Measurements from ENCODE around the gene RRAD.
"Not testable (repeated sequence)": the region's sequence is repeated elsewhere in the genome, so short reads cannot be mapped to it uniquely, and the experiment has no call there.

The RRAD gene

DNA sequence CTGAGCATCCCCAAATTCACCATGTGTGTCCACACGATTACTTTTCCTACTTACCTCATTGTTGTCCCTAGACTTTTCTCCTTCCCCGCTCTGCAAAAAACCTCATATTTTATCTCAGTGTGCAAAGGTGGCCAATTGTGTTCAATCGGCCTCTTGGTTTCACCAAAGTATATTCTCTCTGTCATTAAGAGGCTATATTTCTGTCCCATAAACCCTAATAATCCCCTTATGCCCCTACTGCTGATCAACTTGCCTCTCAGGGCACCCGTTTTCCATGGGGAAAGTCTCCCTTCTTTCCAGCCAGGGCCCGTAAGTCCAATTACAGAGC lies 21.6 kb upstream of the RRAD start:
- H3K79me1 ChIP-seq (ENCODE audit: low read length): no peaks in the 10 kb centered on the region
- H2BK12ac ChIP-seq (ENCODE audit: low read length): no peak overlapping the region
- H3K9me3 ChIP-seq (ENCODE audit: insufficient read depth, low read depth, low read length): peaks cover 2% of the 10 kb centered on the region
- H2AK5ac ChIP-seq (ENCODE audit: low read length): no peak overlapping the region
- no peak overlapping the region for H3K18ac ChIP-seq (ENCODE audit: low read length)
- no peak overlapping the region for H4K12ac ChIP-seq (ENCODE audit: low read depth, low read length)
- no peak overlapping the region for H4K91ac ChIP-seq (ENCODE audit: low read depth, low read length)
- no peak overlapping the region for H2AFZ ChIP-seq (ENCODE audit: insufficient read depth, low read length, poor library complexity)
- H3K4me1 ChIP-seq (ENCODE audit: control insufficient read depth in 1 of 2, insufficient read depth in 2 of 2, low read length in 2 of 2): no peaks in the 10 kb centered on the region
- H3K27ac ChIP-seq (ENCODE audit: low read depth, low read length): no peak overlapping the region
- no peak overlapping the region for H3K9ac ChIP-seq (ENCODE audit: low read length)
- no peaks in the 10 kb centered on the region for H3K79me2 ChIP-seq (ENCODE audit: control insufficient read depth, insufficient read depth, low read length, poor library complexity)
- DNase-seq: no peak
- H3K36me3 ChIP-seq (ENCODE audit: control insufficient read depth in 1 of 2, insufficient read depth in 2 of 2, low read length in 2 of 2): peaks cover 19 to 20% of the 10 kb centered on the region in 2 experiments
- H4K8ac ChIP-seq (ENCODE audit: low read depth, low read length): no peak overlapping the region
- H3K4me2 ChIP-seq (ENCODE audit: low read length): no peak overlapping the region
- H3K4ac ChIP-seq (ENCODE audit: low read depth, low read length): no peak overlapping the region
- WGBS (ENCODE audit: extremely low coverage, insufficient coverage, insufficient read length): no CpG with 5 or more reads among the region's 5 CpGs
- no peak overlapping the region for H3K4me3 ChIP-seq (ENCODE audit: low read depth, low read length)
- H2BK5ac ChIP-seq (ENCODE audit: low read depth, low read length, poor library complexity): no peak overlapping the region
- no peak overlapping the region for H2BK120ac ChIP-seq (ENCODE audit: insufficient read depth, low read length, poor library complexity)
- peaks cover 21% of the 10 kb centered on the region for H3K27me3 ChIP-seq (ENCODE audit: insufficient read depth, low read length)
- H3K23ac ChIP-seq (ENCODE audit: low read length): no peak overlapping the region
- no peak overlapping the region for H3K14ac ChIP-seq (ENCODE audit: low read length)

DNA sequence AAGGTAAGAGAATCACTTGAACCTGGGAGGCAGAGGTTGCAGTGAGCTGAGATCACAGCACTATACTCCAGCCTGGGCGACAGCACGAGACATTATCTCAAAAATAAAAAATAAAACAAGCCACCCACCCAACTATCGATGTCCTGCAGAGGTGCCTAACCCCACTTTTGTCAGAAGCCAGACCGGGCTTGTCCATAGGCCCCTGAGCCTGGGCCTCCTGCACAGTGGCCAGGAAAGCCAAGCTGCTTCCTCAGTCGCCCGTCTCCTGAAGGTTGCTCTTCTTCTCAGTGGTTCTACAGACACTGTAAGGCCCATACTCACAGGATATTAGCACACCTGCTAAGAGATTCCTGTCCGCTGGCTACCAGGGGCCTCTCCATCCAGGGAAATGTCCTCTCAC lies 21.2 kb upstream of the RRAD start:
- Histone ChIP-seq H3K23ac (ENCODE audit: low read length) (no peak overlapping the region), H3K79me2 (ENCODE audit: control insufficient read depth, insufficient read depth, low read length, poor library complexity) (no peaks in the 10 kb centered on the region), H4K91ac (ENCODE audit: low read depth, low read length) (no peak overlapping the region), H3K9ac (ENCODE audit: low read length) (no peak overlapping the region), H2BK5ac (ENCODE audit: low read depth, low read length, poor library complexity) (no peak overlapping the region), H3K79me1 (ENCODE audit: low read length) (no peaks in the 10 kb centered on the region), H3K27me3 (ENCODE audit: insufficient read depth, low read length) (peaks cover 21% of the 10 kb centered on the region), H3K27ac (ENCODE audit: low read depth, low read length) (no peak overlapping the region), H3K4me3 (ENCODE audit: low read depth, low read length) (no peak overlapping the region), H3K18ac (ENCODE audit: low read length) (no peak overlapping the region), H4K12ac (ENCODE audit: low read depth, low read length) (no peak overlapping the region), H3K9me3 (ENCODE audit: insufficient read depth, low read depth, low read length) (peaks cover 2% of the 10 kb centered on the region), H3K4me2 (ENCODE audit: low read length) (no peak overlapping the region), H2BK12ac (ENCODE audit: low read length) (no peak overlapping the region), H2AFZ (ENCODE audit: insufficient read depth, low read length, poor library complexity) (no peak overlapping the region), H2AK5ac (ENCODE audit: low read length) (no peak overlapping the region), H3K4me1 (ENCODE audit: control insufficient read depth in 1 of 2, insufficient read depth in 2 of 2, low read length in 2 of 2) (no peaks in the 10 kb centered on the region), H3K4ac (ENCODE audit: low read depth, low read length) (no peak overlapping the region), H4K8ac (ENCODE audit: low read depth, low read length) (no peak overlapping the region), H3K36me3 (ENCODE audit: control insufficient read depth in 1 of 2, insufficient read depth in 2 of 2, low read length in 2 of 2) (peaks cover 23 to 24% of the 10 kb centered on the region in 2 experiments), H2BK120ac (ENCODE audit: insufficient read depth, low read length, poor library complexity) (no peak overlapping the region), H3K14ac (ENCODE audit: low read length) (no peak overlapping the region)
- no CpG with 5 or more reads among the region's 7 CpGs for WGBS (ENCODE audit: extremely low coverage, insufficient coverage, insufficient read length)
- DNase-seq: no peak

DNA sequence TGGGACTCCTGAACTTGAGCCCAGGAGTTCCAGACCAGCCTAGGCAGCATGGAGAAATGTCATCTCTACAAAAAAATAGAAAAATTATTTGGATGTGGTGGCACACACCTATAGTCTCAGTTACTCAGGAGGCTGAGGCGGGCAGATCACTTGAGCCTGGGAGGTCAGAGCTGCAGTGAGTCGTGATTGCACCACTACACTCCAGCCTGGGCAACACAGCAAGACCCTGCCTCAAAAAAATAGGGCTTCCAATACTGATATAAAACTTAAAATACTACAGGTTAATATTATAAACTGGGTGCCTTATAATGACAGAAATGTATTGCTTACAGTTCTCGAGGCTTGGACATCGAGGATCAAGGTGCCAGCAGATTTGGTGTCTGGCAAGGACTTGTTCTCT lies 20.6 kb upstream of the RRAD start:
- no peaks in the 10 kb centered on the region for H3K79me2 ChIP-seq (ENCODE audit: control insufficient read depth, insufficient read depth, low read length, poor library complexity)
- H3K4me3 ChIP-seq (ENCODE audit: low read depth, low read length): no peak overlapping the region
- no peak overlapping the region for H3K4me2 ChIP-seq (ENCODE audit: low read length)
- H3K9ac ChIP-seq (ENCODE audit: low read length): no peak overlapping the region
- no peak overlapping the region for H4K91ac ChIP-seq (ENCODE audit: low read depth, low read length)
- H2AFZ ChIP-seq (ENCODE audit: insufficient read depth, low read length, poor library complexity): no peak overlapping the region
- H3K4ac ChIP-seq (ENCODE audit: low read depth, low read length): no peak overlapping the region
- H3K18ac ChIP-seq (ENCODE audit: low read length): no peak overlapping the region
- no peak overlapping the region for H2AK5ac ChIP-seq (ENCODE audit: low read length)
- no peak for DNase-seq
- peaks cover 2% of the 10 kb centered on the region for H3K9me3 ChIP-seq (ENCODE audit: insufficient read depth, low read depth, low read length)
- H2BK12ac ChIP-seq (ENCODE audit: low read length): no peak overlapping the region
- H2BK120ac ChIP-seq (ENCODE audit: insufficient read depth, low read length, poor library complexity): no peak overlapping the region
- no peak overlapping the region for H3K14ac ChIP-seq (ENCODE audit: low read length)
- H3K79me1 ChIP-seq (ENCODE audit: low read length): no peaks in the 10 kb centered on the region
- no CpG with 5 or more reads among the region's 4 CpGs for WGBS (ENCODE audit: extremely low coverage, insufficient coverage, insufficient read length)
- no peaks in the 10 kb centered on the region for H3K4me1 ChIP-seq (ENCODE audit: control insufficient read depth in 1 of 2, insufficient read depth in 2 of 2, low read length in 2 of 2)
- no peak overlapping the region for H3K27ac ChIP-seq (ENCODE audit: low read depth, low read length)
- peaks cover 29 to 30% of the 10 kb centered on the region in 2 experiments for H3K36me3 ChIP-seq (ENCODE audit: control insufficient read depth in 1 of 2, insufficient read depth in 2 of 2, low read length in 2 of 2)
- no peak overlapping the region for H4K12ac ChIP-seq (ENCODE audit: low read depth, low read length)
- peaks cover 21% of the 10 kb centered on the region for H3K27me3 ChIP-seq (ENCODE audit: insufficient read depth, low read length)
- H3K23ac ChIP-seq (ENCODE audit: low read length): no peak overlapping the region
- no peak overlapping the region for H4K8ac ChIP-seq (ENCODE audit: low read depth, low read length)
- H2BK5ac ChIP-seq (ENCODE audit: low read depth, low read length, poor library complexity): no peak overlapping the region

DNA sequence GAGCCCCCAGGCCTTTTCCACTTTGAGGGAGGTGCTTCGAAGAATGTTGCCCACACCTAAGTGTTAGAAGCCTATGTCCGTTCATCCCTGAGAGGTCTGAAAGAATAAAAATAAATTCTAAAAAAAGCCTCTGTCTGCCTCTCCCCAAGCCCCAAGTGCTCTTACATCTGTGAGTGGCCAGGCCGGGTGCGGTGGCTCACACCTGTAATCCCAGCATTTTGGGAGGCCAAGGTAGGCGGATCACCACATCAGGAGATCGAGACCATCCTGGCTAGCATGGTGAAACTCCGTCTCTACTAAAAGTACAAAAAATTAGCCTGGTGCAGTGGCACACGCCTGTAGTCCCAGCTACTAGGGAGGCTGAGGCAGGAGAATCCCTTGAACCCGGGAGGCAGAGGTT lies 19.6 kb upstream of the RRAD start:
- WGBS (ENCODE audit: extremely low coverage, insufficient coverage, insufficient read length): no CpG with 5 or more reads among the region's 9 CpGs
- not testable (repeated sequence) for DNase-seq; H2AK5ac ChIP-seq (ENCODE audit: low read length); H3K79me1 ChIP-seq (ENCODE audit: low read length); H2BK12ac ChIP-seq (ENCODE audit: low read length); H3K79me2 ChIP-seq (ENCODE audit: control insufficient read depth, insufficient read depth, low read length, poor library complexity); H3K4me2 ChIP-seq (ENCODE audit: low read length); H2AFZ ChIP-seq (ENCODE audit: insufficient read depth, low read length, poor library complexity); H4K12ac ChIP-seq (ENCODE audit: low read depth, low read length); H2BK5ac ChIP-seq (ENCODE audit: low read depth, low read length, poor library complexity); H3K4me3 ChIP-seq (ENCODE audit: low read depth, low read length); H2BK120ac ChIP-seq (ENCODE audit: insufficient read depth, low read length, poor library complexity); H3K4me1 ChIP-seq (ENCODE audit: control insufficient read depth in 1 of 2, insufficient read depth in 2 of 2, low read length in 2 of 2); H3K23ac ChIP-seq (ENCODE audit: low read length); H3K9ac ChIP-seq (ENCODE audit: low read length); H3K4ac ChIP-seq (ENCODE audit: low read depth, low read length); H3K27ac ChIP-seq (ENCODE audit: low read depth, low read length); H3K9me3 ChIP-seq (ENCODE audit: insufficient read depth, low read depth, low read length); H3K14ac ChIP-seq (ENCODE audit: low read length); H3K18ac ChIP-seq (ENCODE audit: low read length); H4K91ac ChIP-seq (ENCODE audit: low read depth, low read length); H4K8ac ChIP-seq (ENCODE audit: low read depth, low read length)
- H3K27me3 ChIP-seq (ENCODE audit: insufficient read depth, low read length): peaks cover 21% of the 10 kb centered on the region
- H3K36me3 ChIP-seq (ENCODE audit: control insufficient read depth in 1 of 2, insufficient read depth in 2 of 2, low read length in 2 of 2): peaks cover 38 to 40% of the 10 kb centered on the region in 2 experiments
